Spleen (tissue), 7 donors: ENCODE results near the gene MRPL19.

Source experiments
- CTCF ChIP-seq, 11 experiments: fragments of 200-600 bp in 7 of 11; fragments of 450-650 bp in 4 of 11; sonication (generic) in 4 of 11; IDR thresholded peaks in 8 of 11; conservative IDR thresholded peaks in 3 of 11; 1 replicate in 7 of 11; 2 replicates in 4 of 11; pipeline versions ENCODE4 v1.4.0 to v1.8.0; 2016 to 2021; ENCODE audit warnings: antibody characterized with exemption in 11 of 11, inconsistent platforms in 4 of 11, mild to moderate bottlenecking in 1 of 11
- POLR2AphosphoS5 ChIP-seq, 3 donors: sonication (generic); formaldehyde crosslinking; IDR thresholded peaks; one replicate each; pipeline ENCODE4 v1.5.1; 2017; ENCODE audit warnings: antibody characterized with exemption in 3 of 3
- donor health status: DM: no; HTN: no; CAD: no; lungs with moderate emphysema.
- donor health status: DM: no; HTN: no; CAD: no.
- donor health status: DM: no; HTN: no; CAD: no.

- TF ChIP-seq CTCF (IDR thresholded peaks at IDR 0.05 in 8 of 11, conservative IDR thresholded peaks at IDR 0.05 in 3 of 11) = no peak
- no peak for TF ChIP-seq POLR2AphosphoS5 (IDR thresholded peaks at IDR 0.05)
These were observed 91.4 kb downstream of the MRPL19 start for GRCh38 chr2:75737961-75738360.
